ENCODE data around the gene ERCC6L2. TPM values are rescaled to one million over a fixed set of nuclear protein-coding genes. Genes with fewer than 3 reads are reported as not detected.

Gene ERCC6L2
- total and polyA plus RNA-seq, 2 of the 4 experiments (the other 2 are of a cell fraction), result 13.0 to 67.6 TPM

GRCh38 chr9:95903398-95903797, 27.9 kb downstream of the ERCC6L2 start:
- no peak overlapping the region for H3K27ac ChIP-seq (ENCODE audit: insufficient read depth, low read length)
- H3K23ac ChIP-seq (ENCODE audit: low read depth, low read length), result no peak overlapping the region
- H3K18ac ChIP-seq (ENCODE audit: low read depth, low read length), result no peak overlapping the region
- no peak overlapping the region for H4K5ac ChIP-seq (ENCODE audit: low read depth, low read length)
- H2BK15ac ChIP-seq (ENCODE audit: low read depth, low read length), result no peak overlapping the region
- no peaks in the 10 kb centered on the region for H3K4me1 ChIP-seq (ENCODE audit: control insufficient read depth, insufficient read depth, low read length)
- H2AFZ ChIP-seq (replicated peaks; ENCODE audit: low read length, poor library complexity), result no peak overlapping the region
- dilution Hi-C loops (cut with HindIII; ENCODE audit: low sequenced_read_pairs, unreplicated experiment), result no loop called here
- no peak for TF ChIP-seq RAD21 (IDR thresholded peaks at IDR 0.05; ENCODE audit: low read length)
- no peak for TF ChIP-seq MXI1 (IDR thresholded peaks at IDR 0.05; ENCODE audit: borderline replicate concordance, low read depth, low read length)
- no peak for TF ChIP-seq USF2 (IDR thresholded peaks at IDR 0.05; ENCODE audit: low read depth, low read length)
- H2AK5ac ChIP-seq (ENCODE audit: low read depth, low read length), result no peak overlapping the region
- H3K9me1 ChIP-seq (ENCODE audit: insufficient read depth, low read length), result no peaks in the 10 kb centered on the region
- no peak overlapping the region for H3K9ac ChIP-seq (ENCODE audit: low read depth, low read length)
- no peaks in the 10 kb centered on the region for H3K27me3 ChIP-seq (ENCODE audit: control insufficient read depth, insufficient read depth, low read length)
- H2BK5ac ChIP-seq (ENCODE audit: low read depth, low read length, poor library complexity, severe bottlenecking), result no peak overlapping the region
- H4K20me1 ChIP-seq (ENCODE audit: insufficient read depth, low read length), result no peaks in the 10 kb centered on the region
- no peak overlapping the region for H3K4me3 ChIP-seq (ENCODE audit: insufficient read depth, low read depth, low read length)
- ATAC-seq (ENCODE audit: low read depth) (no peak), DNase-seq (no peak)
- H3K56ac ChIP-seq (ENCODE audit: extremely low read depth, insufficient read depth, low read length), result no peak overlapping the region
- peaks cover 8% of the 10 kb centered on the region for H3K36me3 ChIP-seq (ENCODE audit: control insufficient read depth, insufficient read depth, low read length)
- intact Hi-C loops (cut with micrococcal nuclease), result no loop called here
- no TSS peak for BruUV-seq (replicated peaks)
- no peak overlapping the region for H2AK9ac ChIP-seq (replicated peaks; ENCODE audit: low read depth, low read length, poor library complexity)
- H4K91ac ChIP-seq (ENCODE audit: insufficient read depth, low read depth, low read length), result no peak overlapping the region
- H3K9me3 ChIP-seq (ENCODE audit: control insufficient read depth, insufficient read depth, low read length), result no peaks in the 10 kb centered on the region
- in situ Hi-C loops (cut with MboI; ENCODE audit: low sequenced_read_pairs), result no loop called here
- ChIA-PET POLR2A (ENCODE audit: unreplicated experiment) (interaction anchor here (0.8 kb wide), 1 partner anchor 96 kb away, joined by 5 read pairs; no protein-coding TSS in a partner anchor), CTCF (no interaction called here)
- no peak overlapping the region for H3K14ac ChIP-seq (replicated peaks; ENCODE audit: low read depth, low read length)
- no peak overlapping the region for H2BK20ac ChIP-seq (ENCODE audit: low read depth, low read length)
- peaks cover 11 to 20% of the 10 kb centered on the region in 2 experiments for H3K79me1 ChIP-seq (ENCODE audit: low read depth in 1 of 2, low read length in 2 of 2)
- H3K4ac ChIP-seq (ENCODE audit: low read depth, low read length), result no peak overlapping the region
- no peak overlapping the region for H3K4me2 ChIP-seq (ENCODE audit: low read depth, low read length)
- no peak overlapping the region for H2BK120ac ChIP-seq (ENCODE audit: low read depth, low read length)
- no peak overlapping the region for H4K8ac ChIP-seq (ENCODE audit: low read depth in 2 of 2, low read length in 2 of 2)
